H9 (cell line): Measurements from ENCODE around the gene DNAH8. TPM values are rescaled to one million over a fixed set of nuclear protein-coding genes. Genes with fewer than 3 reads are reported as not detected.

Experiments
- DNase-seq: peaks from one replicate; pipeline ENCODE4 v3.0.0-alpha.2; 2017
- H2AFZ ChIP-seq: one replicate; pipeline ENCODE4 v1.6.1; 2013; ENCODE audit warnings: mild to moderate bottlenecking, low read length, control low read depth, moderate library complexity
- H2AK5ac ChIP-seq: 2 replicates; pipeline ENCODE4 v1.6.1; 2013; ENCODE audit warnings: low read length, control low read depth, mixed read lengths; ENCODE audit not compliant: insufficient read length
- H2BK120ac ChIP-seq: one replicate; pipeline ENCODE4 v1.6.1; 2013; ENCODE audit warnings: low read depth, mild to moderate bottlenecking, low read length, control low read depth, inconsistent platforms; ENCODE audit not compliant: poor library complexity, severe bottlenecking
- H2BK12ac ChIP-seq: 2 replicates; pipeline ENCODE4 v1.6.1; 2013; ENCODE audit warnings: low read length, control low read depth, mixed read lengths, low read depth; ENCODE audit not compliant: insufficient read length
- H2BK15ac ChIP-seq: 2 replicates; pipeline ENCODE4 v1.6.1; 2013; ENCODE audit warnings: low read depth, low read length, control low read depth
- H2BK20ac ChIP-seq: one replicate; pipeline ENCODE4 v1.6.1; 2013; ENCODE audit warnings: low read depth, mild to moderate bottlenecking, low read length, control low read depth, inconsistent platforms; ENCODE audit not compliant: poor library complexity, severe bottlenecking
- H2BK5ac ChIP-seq: 2 replicates; pipeline ENCODE4 v1.6.1; 2013; ENCODE audit warnings: low read length, control low read depth, mixed read lengths; ENCODE audit not compliant: insufficient read length
- H3K14ac ChIP-seq: 2 replicates; pipeline ENCODE4 v1.6.1; 2013; ENCODE audit warnings: low read length, control low read depth; ENCODE audit not compliant: insufficient read depth
- H3K18ac ChIP-seq: 2 replicates; pipeline ENCODE4 v1.6.1; 2013; ENCODE audit warnings: low read depth, mild to moderate bottlenecking, mixed read lengths, low read length, control low read depth; ENCODE audit not compliant: insufficient read length
- H3K23ac ChIP-seq: 2 replicates; pipeline ENCODE4 v1.6.1; 2013; ENCODE audit warnings: low read length, control low read depth, mixed read lengths, low read depth; ENCODE audit not compliant: insufficient read length
- H3K23me2 ChIP-seq: 2 replicates; pipeline ENCODE4 v1.6.1; 2013; ENCODE audit warnings: low read depth, mild to moderate bottlenecking, mixed read lengths, low read length, control low read depth; ENCODE audit not compliant: insufficient read length, poor library complexity, severe bottlenecking
- H3K27ac ChIP-seq: 2 replicates; pipeline ENCODE4 v1.5.1; 2013; ENCODE audit warnings: low read length, control low read depth, mixed read lengths, low read depth; ENCODE audit not compliant: insufficient read length
- H3K27me3 ChIP-seq: 2 replicates; pipeline ENCODE4 v1.6.1; 2013; ENCODE audit warnings: low read length, control low read depth, inconsistent platforms; ENCODE audit not compliant: insufficient read depth
- H3K4ac ChIP-seq: 2 replicates; pipeline ENCODE4 v1.6.1; 2013; ENCODE audit warnings: low read depth, mild to moderate bottlenecking, control low read depth, inconsistent platforms, low read length, moderate library complexity
- H3K4me1 ChIP-seq: 2 replicates; pipeline ENCODE4 v1.6.1; 2013; ENCODE audit warnings: low read length, control low read depth, inconsistent platforms; ENCODE audit not compliant: insufficient read depth
- H3K4me2 ChIP-seq: 2 replicates; pipeline ENCODE4 v1.6.1; 2013; ENCODE audit warnings: low read length, control low read depth, mixed read lengths; ENCODE audit not compliant: insufficient read length, insufficient read depth
- H3K56ac ChIP-seq: 2 replicates; pipeline ENCODE4 v1.6.1; 2013; ENCODE audit warnings: low read depth, mild to moderate bottlenecking, mixed read lengths, low read length, control low read depth; ENCODE audit not compliant: insufficient read length
- H3K79me1 ChIP-seq: 2 replicates; pipeline ENCODE4 v1.6.1; 2013; ENCODE audit warnings: low read depth, mild to moderate bottlenecking, moderate library complexity, low read length, control low read depth, inconsistent platforms; ENCODE audit not compliant: insufficient read depth, poor library complexity, severe bottlenecking
- H3K79me2 ChIP-seq: 2 replicates; pipeline ENCODE4 v1.6.1; 2013; ENCODE audit warnings: low read length, control low read depth, inconsistent platforms; ENCODE audit not compliant: insufficient read depth
- H3K9ac ChIP-seq: 2 replicates; pipeline ENCODE4 v1.6.1; 2013; ENCODE audit warnings: low read length, control low read depth, mixed read lengths; ENCODE audit not compliant: insufficient read length; ENCODE audit errors: extremely low read depth
- H3K9me3 ChIP-seq: one replicate; pipeline ENCODE4 v1.6.1; 2013; ENCODE audit warnings: low read depth, low read length, inconsistent platforms; ENCODE audit not compliant: control insufficient read depth
- H3T11ph ChIP-seq: one replicate; pipeline ENCODE4 v1.6.1; 2013; ENCODE audit warnings: mild to moderate bottlenecking, low read length, control low read depth, inconsistent platforms
- H4K20me1 ChIP-seq: one replicate; pipeline ENCODE4 v1.6.1; 2013; ENCODE audit not compliant: control insufficient read depth, insufficient read length, insufficient read depth
- H4K5ac ChIP-seq: 2 replicates; pipeline ENCODE4 v1.6.1; 2013; ENCODE audit warnings: low read depth, mild to moderate bottlenecking, mixed read lengths, low read length, control low read depth; ENCODE audit not compliant: insufficient read length
- H4K8ac ChIP-seq: replicated peaks from 2 replicates; pipeline ENCODE4 v1.6.1; 2013; ENCODE audit warnings: low read length, control low read depth, mixed read lengths, low read depth; ENCODE audit not compliant: insufficient read length
- H4K91ac ChIP-seq: 2 replicates; pipeline ENCODE4 v1.6.1; 2013; ENCODE audit warnings: low read depth, mild to moderate bottlenecking, moderate library complexity, mixed read lengths, low read length, control low read depth; ENCODE audit not compliant: insufficient read length
- H3K27ac Mint-ChIP-seq, 3 experiments: 2 replicates in 2 of 3; 3 replicates in 1 of 3; pipeline ENCODE4 v1.8.0; 2020 to 2021; ENCODE audit warnings: mixed read lengths in 3 of 3, mild to moderate bottlenecking in 1 of 3, moderate library complexity in 1 of 3
- H3K27me3 Mint-ChIP-seq: 2 replicates; pipeline ENCODE4 v1.8.0; 2021; ENCODE audit warnings: low read depth, mild to moderate bottlenecking, moderate library complexity, mixed read lengths
- H3K36me3 Mint-ChIP-seq, 3 experiments: 2 replicates in 2 of 3; 3 replicates in 1 of 3; pipeline ENCODE4 v1.8.0; 2020 to 2021; ENCODE audit warnings: low read depth in 3 of 3, mixed read lengths in 3 of 3; ENCODE audit not compliant: insufficient read depth in 1 of 3
- H3K4me1 Mint-ChIP-seq, 2 experiments: 2 replicates each; pipeline ENCODE4 v1.8.0; 2020; ENCODE audit warnings: mixed read lengths in 2 of 2
- H3K4me3 Mint-ChIP-seq, 2 experiments: 2 replicates in 1 of 2; 3 replicates in 1 of 2; pipeline ENCODE4 v1.8.0; 2020 to 2021; ENCODE audit warnings: mild to moderate bottlenecking in 2 of 2, mixed read lengths in 2 of 2, moderate library complexity in 1 of 2
- H3K9me3 Mint-ChIP-seq, 2 experiments: 2 replicates in 1 of 2; 3 replicates in 1 of 2; pipeline ENCODE4 v1.8.0; 2020; ENCODE audit warnings: mild to moderate bottlenecking in 2 of 2, mixed read lengths in 2 of 2, moderate library complexity in 1 of 2
- WGBS: extraction: QIAGEN DNeasy Blood & Tissue Kit; methylation state at CpG from one replicate; pipeline ENCODE4 v1.1.7; 2013; ENCODE audit warnings: missing lambda C conversion rate, low lambda C conversion rate, mixed read lengths; ENCODE audit not compliant: insufficient read length; ENCODE audit errors: extremely low coverage; 5-methylcytosine and 5-hydroxymethylcytosine counted together
- total RNA-seq: library from RNA; stranded (reverse); gene quantifications from 2 replicates; pipeline ENCODE4 v1.2.1, GENCODE V29; 2021
- TF ChIP-seq, protein P1 (sequence below): fragments of 200-600 bp; sonication (generic); conservative IDR thresholded peaks from 3 replicates; pipeline ENCODE4 v1.8.0; 2021; ENCODE audit warnings: antibody characterized with exemption, mild to moderate bottlenecking

Gene DNAH8
- total RNA-seq, 1 experiment from 2014 or later: not detected

DNA sequence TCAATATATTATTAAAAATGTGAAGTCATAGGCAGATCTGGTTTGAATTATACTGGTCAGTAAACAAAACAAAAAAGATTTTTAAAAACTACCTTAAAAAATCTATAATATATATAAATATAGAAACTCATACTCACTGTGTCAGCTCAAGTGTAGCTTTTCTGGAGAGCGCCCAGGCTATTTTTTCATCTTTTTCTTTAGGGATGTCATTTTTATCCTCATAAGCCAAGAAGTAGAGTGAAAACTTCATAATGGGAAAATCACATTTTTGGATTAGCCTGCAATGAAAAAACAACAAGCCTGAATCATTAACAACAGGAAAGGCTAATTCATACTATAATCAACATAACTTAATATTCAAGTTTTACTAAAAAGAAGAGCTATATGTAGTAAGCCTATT lies 30.9 kb upstream of the DNAH8 start:
- Histone ChIP-seq H4K5ac (no peak overlapping the region), H3K79me2 (no peaks in the 10 kb centered on the region), H2BK120ac (no peak overlapping the region), H3T11ph (no peak overlapping the region), H2BK20ac (no peak overlapping the region), H3K27me3 (no peaks in the 10 kb centered on the region), H4K20me1 (no peaks in the 10 kb centered on the region), H3K14ac (no peak overlapping the region), H3K79me1 (peaks cover 7% of the 10 kb centered on the region), H2AFZ (no peak overlapping the region), H2BK15ac (no peak overlapping the region), H3K56ac (no peak overlapping the region), H3K27ac (no peak overlapping the region), H2AK5ac (no peak overlapping the region), H3K23me2 (no peaks in the 10 kb centered on the region), H3K4me2 (no peak overlapping the region), H4K8ac (no peak overlapping the region), H3K4ac (no peak overlapping the region), H3K18ac (no peak overlapping the region), H2BK12ac (no peak overlapping the region), H3K4me1 (no peaks in the 10 kb centered on the region), H3K9me3 (no peaks in the 10 kb centered on the region), H3K23ac (no peak overlapping the region), H4K91ac (no peak overlapping the region), H2BK5ac (no peak overlapping the region), H3K9ac (no peak overlapping the region)
- Mint-ChIP-seq H3K9me3 (no peaks in the 10 kb centered on the region), H3K27me3 (no peaks in the 10 kb centered on the region), H3K27ac (no peak overlapping the region), H3K36me3 (peaks cover 23 to 54% (median 53%) of the 10 kb centered on the region in 3 experiments), H3K4me1 (peaks cover 6% of the 10 kb centered on the region in 2 experiments; a peak in 3 of 4 replicates), H3K4me3 (no peak overlapping the region)
- no CpG with 5 or more reads among the region's 1 CpG for WGBS
- DNase-seq: no peak
- TF ChIP-seq, protein P1, sequence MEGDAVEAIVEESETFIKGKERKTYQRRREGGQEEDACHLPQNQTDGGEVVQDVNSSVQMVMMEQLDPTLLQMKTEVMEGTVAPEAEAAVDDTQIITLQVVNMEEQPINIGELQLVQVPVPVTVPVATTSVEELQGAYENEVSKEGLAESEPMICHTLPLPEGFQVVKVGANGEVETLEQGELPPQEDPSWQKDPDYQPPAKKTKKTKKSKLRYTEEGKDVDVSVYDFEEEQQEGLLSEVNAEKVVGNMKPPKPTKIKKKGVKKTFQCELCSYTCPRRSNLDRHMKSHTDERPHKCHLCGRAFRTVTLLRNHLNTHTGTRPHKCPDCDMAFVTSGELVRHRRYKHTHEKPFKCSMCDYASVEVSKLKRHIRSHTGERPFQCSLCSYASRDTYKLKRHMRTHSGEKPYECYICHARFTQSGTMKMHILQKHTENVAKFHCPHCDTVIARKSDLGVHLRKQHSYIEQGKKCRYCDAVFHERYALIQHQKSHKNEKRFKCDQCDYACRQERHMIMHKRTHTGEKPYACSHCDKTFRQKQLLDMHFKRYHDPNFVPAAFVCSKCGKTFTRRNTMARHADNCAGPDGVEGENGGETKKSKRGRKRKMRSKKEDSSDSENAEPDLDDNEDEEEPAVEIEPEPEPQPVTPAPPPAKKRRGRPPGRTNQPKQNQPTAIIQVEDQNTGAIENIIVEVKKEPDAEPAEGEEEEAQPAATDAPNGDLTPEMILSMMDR: no peak
